ENCODE results near the gene SPTB. TPM values are rescaled to one million over a fixed set of nuclear protein-coding genes. Genes with fewer than 3 reads are reported as not detected.

SPTB gene
- total RNA-seq, 2 experiments from 2014 or later = 0.03 to 0.08 TPM

DNA sequence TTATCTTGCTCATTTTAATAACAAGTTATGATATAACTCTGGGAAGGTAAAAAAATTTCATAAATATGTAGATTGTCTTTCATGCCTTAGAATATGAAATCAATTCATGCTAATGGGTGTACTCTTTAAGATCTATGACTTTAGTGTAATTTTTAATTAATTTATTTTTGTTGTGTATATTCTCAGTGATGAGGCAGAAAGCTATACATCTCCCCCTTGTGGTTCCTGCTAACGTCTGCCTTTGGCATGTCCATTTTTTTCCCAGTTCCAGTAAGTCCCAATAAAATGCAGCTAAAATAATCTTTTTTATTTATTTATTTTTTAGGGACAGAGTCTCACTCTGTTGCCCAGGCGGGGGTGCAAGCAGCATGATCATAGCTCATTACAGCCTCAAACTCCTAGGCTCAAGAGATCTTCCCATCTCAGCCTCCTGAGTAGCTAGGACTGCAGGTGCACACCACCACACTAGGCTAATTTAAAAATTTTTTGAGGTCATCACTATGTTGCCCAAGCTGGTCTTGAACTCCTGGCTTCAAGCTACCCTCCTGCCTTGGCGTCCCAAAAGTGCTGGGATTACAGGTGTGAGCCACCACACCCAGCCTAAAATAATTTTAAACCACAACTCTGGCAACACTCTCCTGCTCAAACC lies 31.3 kb upstream of the SPTB start:
- peaks cover 14% of the 10 kb centered on the region for H3K4me1 ChIP-seq (ENCODE audit: insufficient read depth, low read length)
- CTCF ChIA-PET = interaction anchor here (0.7 to 1.8 kb wide), 6 partner anchors 10 to 939 kb away, joined by 3 to 6 read pairs (median 4); partner anchors contain the start of gene FNTB
- no peaks in the 10 kb centered on the region for H3K9me3 Mint-ChIP-seq
- no peak overlapping the region for H3K4me3 ChIP-seq (ENCODE audit: low read length)
- no peaks in the 10 kb centered on the region for H3K9me3 ChIP-seq (ENCODE audit: control insufficient read depth in 1 of 2, insufficient read depth in 1 of 2, low read length in 2 of 2)
- no peak for DNase-seq
- peaks cover 27% of the 10 kb centered on the region for H3K4me1 Mint-ChIP-seq (ENCODE audit: low read depth)
- no peaks in the 10 kb centered on the region for H3K36me3 ChIP-seq (ENCODE audit: insufficient read depth, low read length)
- intact Hi-C loops (cut with DNase I, micrococcal nuclease) = loop anchor here in 1 of 2 experiments (10.0 kb wide), 4 partner anchors 74 to 1594 kb away; partner anchors contain the start of genes FNTB, GPHN, HSPA2 and PPP1R36
- no peak overlapping the region for H3K4me3 Mint-ChIP-seq
- H3K27ac ChIP-seq (ENCODE audit: low read depth in 1 of 2, low read length in 2 of 2) = no peak overlapping the region
- POLR2A ChIA-PET = interaction anchor here (0.7 to 1.2 kb wide), 2 partner anchors 26 to 37 kb away, joined by 3 read pairs; no protein-coding TSS in a partner anchor
- H3K36me3 Mint-ChIP-seq (ENCODE audit: low read depth) = peaks cover 20% of the 10 kb centered on the region
- TF ChIP-seq, protein P1, sequence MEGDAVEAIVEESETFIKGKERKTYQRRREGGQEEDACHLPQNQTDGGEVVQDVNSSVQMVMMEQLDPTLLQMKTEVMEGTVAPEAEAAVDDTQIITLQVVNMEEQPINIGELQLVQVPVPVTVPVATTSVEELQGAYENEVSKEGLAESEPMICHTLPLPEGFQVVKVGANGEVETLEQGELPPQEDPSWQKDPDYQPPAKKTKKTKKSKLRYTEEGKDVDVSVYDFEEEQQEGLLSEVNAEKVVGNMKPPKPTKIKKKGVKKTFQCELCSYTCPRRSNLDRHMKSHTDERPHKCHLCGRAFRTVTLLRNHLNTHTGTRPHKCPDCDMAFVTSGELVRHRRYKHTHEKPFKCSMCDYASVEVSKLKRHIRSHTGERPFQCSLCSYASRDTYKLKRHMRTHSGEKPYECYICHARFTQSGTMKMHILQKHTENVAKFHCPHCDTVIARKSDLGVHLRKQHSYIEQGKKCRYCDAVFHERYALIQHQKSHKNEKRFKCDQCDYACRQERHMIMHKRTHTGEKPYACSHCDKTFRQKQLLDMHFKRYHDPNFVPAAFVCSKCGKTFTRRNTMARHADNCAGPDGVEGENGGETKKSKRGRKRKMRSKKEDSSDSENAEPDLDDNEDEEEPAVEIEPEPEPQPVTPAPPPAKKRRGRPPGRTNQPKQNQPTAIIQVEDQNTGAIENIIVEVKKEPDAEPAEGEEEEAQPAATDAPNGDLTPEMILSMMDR (IDR thresholded peaks at IDR 0.05) = peak; percentile 50
- H3K27ac Mint-ChIP-seq = no peak overlapping the region
- H3K27me3 Mint-ChIP-seq = peaks cover 7% of the 10 kb centered on the region
- ATAC-seq (ENCODE audit: poor library complexity) = no peak
- H3K27me3 ChIP-seq (ENCODE audit: control insufficient read depth in 1 of 2, insufficient read depth in 2 of 2, low read length in 2 of 2) = peaks cover 0 to 5% of the 10 kb centered on the region in 2 experiments

DNA sequence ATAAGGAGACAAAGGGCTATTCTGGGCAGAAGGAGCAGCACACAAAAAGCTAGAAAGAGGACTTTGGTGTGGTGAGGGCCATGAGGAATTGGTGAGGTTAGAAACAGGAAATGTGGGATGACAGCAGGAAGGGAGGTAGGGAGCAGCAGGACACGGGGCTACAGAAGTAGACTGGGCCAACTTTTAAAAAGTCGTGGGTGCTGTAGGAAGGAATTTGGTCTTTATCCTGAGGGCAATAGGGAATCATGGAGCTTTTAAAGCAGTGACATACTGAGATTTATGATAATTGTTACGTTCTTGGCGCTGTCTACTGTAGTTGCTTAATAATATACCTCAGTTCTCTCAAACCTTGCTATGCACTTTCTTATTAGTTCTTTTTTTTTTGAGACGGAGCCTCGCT lies 26.3 kb upstream of the SPTB start:
- H3K27me3 Mint-ChIP-seq = peaks cover 16% of the 10 kb centered on the region
- ChIA-PET POLR2A (no interaction called here), CTCF (no interaction called here)
- no peaks in the 10 kb centered on the region for H3K4me1 Mint-ChIP-seq (ENCODE audit: low read depth)
- Histone ChIP-seq H3K27me3 (ENCODE audit: control insufficient read depth in 1 of 2, insufficient read depth in 2 of 2, low read length in 2 of 2) (peaks cover 0 to 5% of the 10 kb centered on the region in 2 experiments), H3K27ac (ENCODE audit: low read depth in 1 of 2, low read length in 2 of 2) (no peak overlapping the region), H3K36me3 (ENCODE audit: insufficient read depth, low read length) (no peaks in the 10 kb centered on the region), H3K4me1 (ENCODE audit: insufficient read depth, low read length) (no peaks in the 10 kb centered on the region), H3K9me3 (ENCODE audit: control insufficient read depth in 1 of 2, insufficient read depth in 1 of 2, low read length in 2 of 2) (no peaks in the 10 kb centered on the region), H3K4me3 (ENCODE audit: low read length) (no peak overlapping the region)
- TF ChIP-seq, protein P1 (IDR thresholded peaks at IDR 0.05) = no peak
- no peak overlapping the region for H3K27ac Mint-ChIP-seq
- DNase-seq (no peak), ATAC-seq (ENCODE audit: poor library complexity) (no peak)
- H3K9me3 Mint-ChIP-seq = no peaks in the 10 kb centered on the region
- no peaks in the 10 kb centered on the region for H3K36me3 Mint-ChIP-seq (ENCODE audit: low read depth)
- intact Hi-C loops (cut with DNase I, micrococcal nuclease) = no loop called here
- H3K4me3 Mint-ChIP-seq = no peak overlapping the region

DNA sequence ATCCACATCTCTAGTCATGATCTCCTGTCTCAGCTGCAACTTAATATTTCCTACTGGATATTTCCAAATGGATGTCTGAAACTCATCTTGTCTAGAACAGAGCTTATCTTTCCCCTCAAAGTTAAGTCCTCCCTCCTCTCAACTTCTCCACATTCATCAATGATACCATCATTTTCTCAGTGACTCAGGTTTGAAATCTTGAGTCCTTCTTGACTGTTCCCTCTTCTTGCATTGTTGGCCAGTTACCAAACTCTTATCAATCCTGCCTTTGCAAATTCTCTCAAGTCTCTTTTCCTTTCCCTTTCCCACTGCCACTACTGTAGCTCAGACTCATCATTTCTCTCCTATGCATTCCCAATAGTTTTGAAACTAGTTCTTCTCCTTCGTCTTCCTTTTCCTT lies 20.3 kb upstream of the SPTB start:
- no peak overlapping the region for H3K4me3 Mint-ChIP-seq
- no peaks in the 10 kb centered on the region for H3K9me3 ChIP-seq (ENCODE audit: control insufficient read depth in 1 of 2, insufficient read depth in 1 of 2, low read length in 2 of 2)
- ATAC-seq (ENCODE audit: poor library complexity) = no peak
- peaks cover 5% of the 10 kb centered on the region for H3K27me3 Mint-ChIP-seq
- DNase-seq = no peak
- TF ChIP-seq, protein P1 (IDR thresholded peaks at IDR 0.05) = no peak
- ChIA-PET CTCF (interaction anchor here (1.3 kb wide), 1 partner anchor 8 kb away, joined by 3 read pairs; no protein-coding TSS in a partner anchor), POLR2A (interaction anchor here (1.7 kb wide), 1 partner anchor 8 kb away, joined by 6 read pairs; no protein-coding TSS in a partner anchor)
- H3K27me3 ChIP-seq (ENCODE audit: control insufficient read depth in 1 of 2, insufficient read depth in 2 of 2, low read length in 2 of 2) = no peaks in the 10 kb centered on the region
- H3K27ac ChIP-seq (ENCODE audit: low read depth in 1 of 2, low read length in 2 of 2) = no peak overlapping the region
- H3K4me3 ChIP-seq (ENCODE audit: low read length) = no peak overlapping the region
- no peak overlapping the region for H3K27ac Mint-ChIP-seq
- no peaks in the 10 kb centered on the region for H3K4me1 ChIP-seq (ENCODE audit: insufficient read depth, low read length)
- H3K36me3 ChIP-seq (ENCODE audit: insufficient read depth, low read length) = no peaks in the 10 kb centered on the region
- intact Hi-C loops (cut with DNase I, micrococcal nuclease) = no loop called here
- H3K36me3 Mint-ChIP-seq (ENCODE audit: low read depth) = no peaks in the 10 kb centered on the region
- no peaks in the 10 kb centered on the region for H3K4me1 Mint-ChIP-seq (ENCODE audit: low read depth)
- H3K9me3 Mint-ChIP-seq = no peaks in the 10 kb centered on the region

Measured in CD4-positive, alpha-beta T cell (primary cell).